Liver (tissue), 9 donors: Measurements from ENCODE around the gene IFT80. TPM values are rescaled to one million over a fixed set of nuclear protein-coding genes. Genes with fewer than 3 reads are reported as not detected.

Experiments used
- DNase-seq: peaks from one replicate; pipeline ENCODE4 v3.0.0-alpha.2; 2017; ENCODE audit warnings: low spot score
- H3K27ac ChIP-seq, 2 donors: one replicate each; pipeline ENCODE4 v1.7.0; 2013; ENCODE audit warnings: inconsistent platforms in 2 of 2, low read length in 2 of 2, control low read depth in 1 of 2, low read depth in 1 of 2, mild to moderate bottlenecking in 1 of 2
- H3K27me3 ChIP-seq, 4 donors: one replicate each; pipeline versions ENCODE4 v1.6.1 to v1.7.0; 2013; ENCODE audit warnings: low read length in 3 of 4, inconsistent platforms in 1 of 4, mild to moderate bottlenecking in 1 of 4, moderate library complexity in 1 of 4; ENCODE audit not compliant: control insufficient read depth in 4 of 4, insufficient read depth in 4 of 4
- H3K36me3 ChIP-seq, 4 donors: one replicate each; pipeline versions ENCODE4 v1.6.1 to v1.7.0; 2013; ENCODE audit warnings: low read length in 3 of 4, mild to moderate bottlenecking in 3 of 4, low read depth in 1 of 4, moderate library complexity in 1 of 4; ENCODE audit not compliant: control insufficient read depth in 4 of 4, insufficient read depth in 3 of 4
- H3K4me1 ChIP-seq, 4 donors: one replicate each; pipeline versions ENCODE4 v1.6.1 to v1.7.0; 2013; ENCODE audit warnings: low read length in 3 of 4, mild to moderate bottlenecking in 3 of 4, moderate library complexity in 1 of 4; ENCODE audit not compliant: control insufficient read depth in 4 of 4, insufficient read depth in 4 of 4
- H3K4me3 ChIP-seq, 3 donors: one replicate each; pipeline versions ENCODE4 v1.6.1 to v1.7.0; 2013; ENCODE audit warnings: low read length in 3 of 3, control low read depth in 1 of 3, low read depth in 1 of 3, mild to moderate bottlenecking in 1 of 3
- H3K9ac ChIP-seq, 2 donors: one replicate each; pipeline ENCODE4 v1.7.0; 2013; ENCODE audit warnings: low read length in 2 of 2, mild to moderate bottlenecking in 2 of 2, moderate library complexity in 2 of 2, control low read depth in 1 of 2, low read depth in 1 of 2
- H3K9me3 ChIP-seq, 4 donors: one replicate each; pipeline versions ENCODE4 v1.6.1 to v1.7.0; 2013; ENCODE audit warnings: low read length in 3 of 4; ENCODE audit not compliant: control insufficient read depth in 4 of 4
- CTCF ChIP-seq: fragments of 150-350 bp; IDR thresholded peaks from 2 replicates; pipeline ENCODE4 v1.5.1; 2017; ENCODE audit warnings: improper control_type of control experiment, low read depth, low read length; ENCODE audit not compliant: missing input control
- EGR1 ChIP-seq, 2 donors: IDR thresholded peaks; 2 replicates each; pipeline ENCODE4 v1.6.1; 2016 to 2018; ENCODE audit warnings: antibody characterized with exemption in 2 of 2, low read depth in 2 of 2
- FOXA2 ChIP-seq: IDR thresholded peaks from 2 replicates; pipeline ENCODE4 v1.6.1; 2016; ENCODE audit warnings: antibody characterized with exemption
- GABPA ChIP-seq, 2 donors: IDR thresholded peaks in 1 of 2; conservative IDR thresholded peaks in 1 of 2; 2 replicates each; pipeline ENCODE4 v1.6.1; 2016; ENCODE audit warnings: antibody characterized with exemption in 2 of 2, mild to moderate bottlenecking in 1 of 2, moderate library complexity in 1 of 2
- HNF4A ChIP-seq, 2 donors: conservative IDR thresholded peaks; 2 replicates each; pipeline ENCODE4 v1.6.1; 2016; ENCODE audit warnings: antibody characterized with exemption in 2 of 2, mild to moderate bottlenecking in 2 of 2
- HNF4G ChIP-seq: IDR thresholded peaks from 2 replicates; pipeline ENCODE4 v1.6.1; 2016; ENCODE audit warnings: antibody characterized with exemption
- JUND ChIP-seq, 2 donors: IDR thresholded peaks; 2 replicates each; pipeline ENCODE4 v1.6.1; 2016; ENCODE audit warnings: antibody characterized with exemption in 2 of 2
- NR2F2 ChIP-seq: IDR thresholded peaks from 2 replicates; pipeline ENCODE4 v1.6.1; 2016; ENCODE audit warnings: antibody characterized with exemption
- RAD21 ChIP-seq, 2 donors: IDR thresholded peaks; 2 replicates each; pipeline ENCODE4 v1.6.1; 2016; ENCODE audit warnings: antibody characterized with exemption in 2 of 2, mild to moderate bottlenecking in 2 of 2
- REST ChIP-seq: IDR thresholded peaks from 2 replicates; pipeline ENCODE4 v1.6.1; 2016; ENCODE audit warnings: antibody characterized with exemption, mild to moderate bottlenecking
- RXRA ChIP-seq, 2 donors: IDR thresholded peaks; 2 replicates each; pipeline ENCODE4 v1.6.1; 2017 to 2018; ENCODE audit warnings: antibody characterized with exemption in 2 of 2, mild to moderate bottlenecking in 1 of 2
- SP1 ChIP-seq: IDR thresholded peaks from 2 replicates; pipeline ENCODE4 v1.6.1; 2018; ENCODE audit warnings: antibody characterized with exemption, mild to moderate bottlenecking
- TAF1 ChIP-seq: conservative IDR thresholded peaks from 2 replicates; pipeline ENCODE4 v1.6.1; 2016; ENCODE audit warnings: antibody characterized with exemption, mild to moderate bottlenecking
- polyA plus RNA-seq, 2 donors: library from polyadenylated mRNA; stranded (reverse) in 1 of 2; unstranded in 1 of 2; fragments of 200-250 nt in 1 of 2; fragments of >200 nt in 1 of 2; fragmentation: Nextera tagmentation in 1 of 2; extraction: Ambion mirVana in 1 of 2; gene quantifications; one replicate each; pipeline versions ENCODE4 v1.2.1 to v1.2.3, GENCODE V29; 2013 to 2015
- total RNA-seq, 2 donors: library from RNA; depleted of rRNA; stranded (reverse); fragments of >200 nt; gene quantifications; one replicate each; pipeline ENCODE4 v1.2.3, GENCODE V29; 2014
- TF ChIP-seq, protein P1 (sequence below): IDR thresholded peaks from 2 replicates; pipeline ENCODE4 v1.6.1; 2016; ENCODE audit warnings: antibody characterized with exemption
- TF ChIP-seq, protein P2 (sequence below): IDR thresholded peaks from 2 replicates; pipeline ENCODE4 v1.6.1; 2016; ENCODE audit warnings: antibody characterized with exemption
- TF ChIP-seq, protein P3 (sequence below): IDR thresholded peaks from 2 replicates; pipeline ENCODE4 v1.6.1; 2016; ENCODE audit warnings: antibody characterized with exemption
- donor health status: healthy.
- donor health status: healthy.
- donor health status: healthy.
- donor health status: healthy.
- donor health status: healthy.

IFT80 gene
- total and polyA plus RNA-seq, 4 donors, result 3.5 to 15.7 (median 8.3) TPM

- no peak for TF ChIP-seq GABPA (IDR thresholded peaks at IDR 0.05 in 1 of 2, conservative IDR thresholded peaks at IDR 0.05 in 1 of 2)
These were observed 67.7 kb downstream of the IFT80 start (continued) for GRCh38 chr3:160331127-160331937.

DNA sequence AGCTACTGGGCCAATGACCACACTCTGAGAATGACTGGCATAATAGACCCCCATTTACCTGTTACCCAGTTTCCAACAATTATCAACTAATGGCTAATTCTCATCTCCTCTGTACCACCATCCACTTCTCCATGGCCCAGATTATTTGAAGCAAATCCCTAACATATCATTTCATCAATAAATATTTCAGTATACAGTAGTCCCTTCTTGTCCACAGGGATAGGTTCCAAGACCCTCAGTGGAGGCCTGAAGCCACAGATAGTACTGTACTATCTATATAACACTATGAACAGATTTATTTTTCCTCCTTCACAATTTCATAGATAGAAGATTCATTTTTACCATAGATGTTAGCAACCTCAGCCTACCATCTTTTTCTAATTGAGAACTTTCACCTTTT lies 68.3 kb downstream of the IFT80 start:
- Histone ChIP-seq H3K9ac (no peak overlapping the region), H3K36me3 (no peaks in the 10 kb centered on the region), H3K4me3 (no peak overlapping the region), H3K27me3 (no peaks in the 10 kb centered on the region), H3K27ac (no peak overlapping the region), H3K4me1 (no peaks in the 10 kb centered on the region), H3K9me3 (no peaks in the 10 kb centered on the region)
- TF ChIP-seq TAF1 (no peak), NR2F2 (no peak), RXRA (IDR thresholded peaks at IDR 0.05) (no peak), HNF4A (conservative IDR thresholded peaks at IDR 0.05) (no peak), FOXA2 (no peak), SP1 (no peak), JUND (IDR thresholded peaks at IDR 0.05) (no peak), EGR1 (IDR thresholded peaks at IDR 0.05; ENCODE audit: low read depth in 2 of 2) (no peak), REST (no peak), RAD21 (IDR thresholded peaks at IDR 0.05) (no peak), CTCF (no peak), HNF4G (no peak), GABPA (IDR thresholded peaks at IDR 0.05 in 1 of 2, conservative IDR thresholded peaks at IDR 0.05 in 1 of 2) (no peak)
- TF ChIP-seq, protein P1, sequence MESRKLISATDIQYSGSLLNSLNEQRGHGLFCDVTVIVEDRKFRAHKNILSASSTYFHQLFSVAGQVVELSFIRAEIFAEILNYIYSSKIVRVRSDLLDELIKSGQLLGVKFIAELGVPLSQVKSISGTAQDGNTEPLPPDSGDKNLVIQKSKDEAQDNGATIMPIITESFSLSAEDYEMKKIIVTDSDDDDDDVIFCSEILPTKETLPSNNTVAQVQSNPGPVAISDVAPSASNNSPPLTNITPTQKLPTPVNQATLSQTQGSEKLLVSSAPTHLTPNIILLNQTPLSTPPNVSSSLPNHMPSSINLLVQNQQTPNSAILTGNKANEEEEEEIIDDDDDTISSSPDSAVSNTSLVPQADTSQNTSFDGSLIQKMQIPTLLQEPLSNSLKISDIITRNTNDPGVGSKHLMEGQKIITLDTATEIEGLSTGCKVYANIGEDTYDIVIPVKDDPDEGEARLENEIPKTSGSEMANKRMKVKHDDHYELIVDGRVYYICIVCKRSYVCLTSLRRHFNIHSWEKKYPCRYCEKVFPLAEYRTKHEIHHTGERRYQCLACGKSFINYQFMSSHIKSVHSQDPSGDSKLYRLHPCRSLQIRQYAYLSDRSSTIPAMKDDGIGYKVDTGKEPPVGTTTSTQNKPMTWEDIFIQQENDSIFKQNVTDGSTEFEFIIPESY, result no peak
- TF ChIP-seq, protein P2, sequence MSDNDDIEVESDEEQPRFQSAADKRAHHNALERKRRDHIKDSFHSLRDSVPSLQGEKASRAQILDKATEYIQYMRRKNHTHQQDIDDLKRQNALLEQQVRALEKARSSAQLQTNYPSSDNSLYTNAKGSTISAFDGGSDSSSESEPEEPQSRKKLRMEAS, result no peak
- TF ChIP-seq, protein P3, sequence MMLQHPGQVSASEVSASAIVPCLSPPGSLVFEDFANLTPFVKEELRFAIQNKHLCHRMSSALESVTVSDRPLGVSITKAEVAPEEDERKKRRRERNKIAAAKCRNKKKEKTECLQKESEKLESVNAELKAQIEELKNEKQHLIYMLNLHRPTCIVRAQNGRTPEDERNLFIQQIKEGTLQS, result no peak
- no peak for DNase-seq
